Jurkat, Clone E6-1 (cell line): Measurements from ENCODE around the gene NFKBIA.
"Not testable (repeated sequence)": the region's sequence is repeated elsewhere in the genome, so short reads cannot be mapped to it uniquely, and the experiment has no call there.

Source experiments
- DNase-seq: peaks from one replicate; pipeline ENCODE4 v3.0.0-alpha.2; 2011; ENCODE audit warnings: low read depth, low spot score
- H3K4me3 ChIP-seq: 2 replicates; pipeline ENCODE4 v1.5.1; 2011; ENCODE audit warnings: mild to moderate bottlenecking, low read length, control low read depth, moderate library complexity

The NFKBIA gene

GRCh38 chr14:35378425-35379233 lies 25.9 kb downstream of the NFKBIA start:
- H3K4me3 ChIP-seq, result no peak overlapping the region

GRCh38 chr14:35375558-35376025 lies 29.0 kb downstream of the NFKBIA start:
- no peak overlapping the region for H3K4me3 ChIP-seq
- no peak for DNase-seq

More at GRCh38 chr14:35378425-35379233, 25.9 kb downstream of the NFKBIA start:
- no peak for DNase-seq

- no peak overlapping the region for H3K4me3 ChIP-seq
- no peak for DNase-seq
Observed at GRCh38 chr14:35374263-35374712, 30.3 kb downstream of the NFKBIA start.

- not testable (repeated sequence) for DNase-seq, H3K4me3 ChIP-seq
Observed at GRCh38 chr14:35373208-35373607, 31.3 kb downstream of the NFKBIA start.

GRCh38 chr14:35370969-35371368 lies 33.6 kb downstream of the NFKBIA start:
- no peak for DNase-seq
- no peak overlapping the region for H3K4me3 ChIP-seq

- no peak for DNase-seq
- no peak overlapping the region for H3K4me3 ChIP-seq
Observed at GRCh38 chr14:35369701-35370191, 34.8 kb downstream of the NFKBIA start.

GRCh38 chr14:35368583-35369392 lies 35.8 kb downstream of the NFKBIA start:
- H3K4me3 ChIP-seq, result no peak overlapping the region
- no peak for DNase-seq

- no peak overlapping the region for H3K4me3 ChIP-seq
- no peak for DNase-seq
Observed at GRCh38 chr14:35368139-35368460, 36.4 kb downstream of the NFKBIA start.

- DNase-seq, result no peak
- no peak overlapping the region for H3K4me3 ChIP-seq
Observed at GRCh38 chr14:35367056-35367372, 37.5 kb downstream of the NFKBIA start.

- DNase-seq, result no peak
- no peak overlapping the region for H3K4me3 ChIP-seq
Observed at GRCh38 chr14:35366521-35366976, 38.0 kb downstream of the NFKBIA start.

GRCh38 chr14:35366056-35366451 lies 38.5 kb downstream of the NFKBIA start:
- no peak for DNase-seq
- H3K4me3 ChIP-seq, result no peak overlapping the region

GRCh38 chr14:35365130-35366055 lies 39.2 kb downstream of the NFKBIA start:
- no peak overlapping the region for H3K4me3 ChIP-seq
- DNase-seq, result no peak

- no peak overlapping the region for H3K4me3 ChIP-seq
- DNase-seq, result no peak
Observed at GRCh38 chr14:35362911-35363374, 41.6 kb downstream of the NFKBIA start.

GRCh38 chr14:35362450-35362849 lies 42.1 kb downstream of the NFKBIA start:
- no peak for DNase-seq

GRCh38 chr14:35361141-35361480 lies 43.4 kb downstream of the NFKBIA start:
- no peak overlapping the region for H3K4me3 ChIP-seq
- DNase-seq, result no peak

More at GRCh38 chr14:35362450-35362849, 42.1 kb downstream of the NFKBIA start:
- no peak overlapping the region for H3K4me3 ChIP-seq

- not testable (repeated sequence) for H3K4me3 ChIP-seq, DNase-seq
Observed at GRCh38 chr14:35359655-35360054, 44.9 kb downstream of the NFKBIA start.

GRCh38 chr14:35355981-35356841 lies 48.3 kb downstream of the NFKBIA start:
- no peak for DNase-seq

GRCh38 chr14:35355235-35355634 lies 49.3 kb downstream of the NFKBIA start:
- H3K4me3 ChIP-seq, DNase-seq: not testable (repeated sequence)

More at GRCh38 chr14:35355981-35356841, 48.3 kb downstream of the NFKBIA start:
- no peak overlapping the region for H3K4me3 ChIP-seq
